SKM-1 treated with dmso at 0.1 percent for 144 hours (cell line): ENCODE data around the gene SLC1A4.

ENCODE experiments used
- DNase-seq: peaks from one replicate; lab custom pipeline; 2025; ENCODE audit not compliant: unreplicated experiment; lab: John Stamatoyannopoulos, UW

The SLC1A4 gene

GRCh38 chr2:65070172-65070830, 81.1 kb downstream of the SLC1A4 start:
- no peak for DNase-seq

GRCh38 chr2:65070856-65071255, 81.7 kb downstream of the SLC1A4 start:
- DNase-seq: no peak

GRCh38 chr2:65071499-65072180, 82.4 kb downstream of the SLC1A4 start:
- no peak for DNase-seq

DNA sequence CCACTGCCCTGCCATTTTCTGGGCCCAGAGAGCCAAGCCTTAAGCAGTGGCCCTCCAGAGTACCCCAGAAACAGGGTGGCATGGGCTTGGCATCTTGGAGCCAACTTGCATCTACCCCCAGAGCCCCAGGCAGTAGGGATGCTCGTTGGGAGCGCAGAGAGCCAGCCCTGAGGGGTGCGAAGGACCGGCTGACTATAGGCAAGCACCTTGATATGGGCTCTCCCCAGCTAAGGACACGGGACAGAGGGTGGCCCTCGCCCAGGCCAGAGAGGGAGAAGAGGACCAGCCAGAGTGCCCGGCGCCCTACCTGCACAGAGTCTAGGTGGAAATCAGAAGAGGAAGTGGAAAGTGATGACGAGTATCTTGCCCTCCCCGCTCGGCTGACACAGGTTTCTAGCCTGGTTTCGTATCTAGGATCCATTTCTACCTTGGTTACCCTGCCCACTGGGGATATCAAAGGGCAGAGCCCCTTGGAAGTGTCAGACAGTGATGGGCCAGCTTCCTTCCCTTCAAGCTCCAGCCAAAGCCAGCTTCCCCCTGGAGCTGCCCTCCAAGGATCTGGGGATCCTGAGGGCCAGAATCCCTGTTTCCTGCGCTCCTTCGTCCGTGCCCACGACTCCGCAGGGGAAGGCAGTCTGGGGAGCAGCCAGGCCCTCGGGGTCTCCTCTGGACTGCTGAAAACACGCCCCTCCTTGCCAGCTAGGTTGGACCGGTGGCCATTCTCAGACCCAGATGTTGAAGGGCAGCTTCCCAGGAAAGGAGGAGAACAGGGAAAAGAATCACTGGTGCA, 83.2 kb downstream of the SLC1A4 start:
- no peak for DNase-seq
